Colon (tissue), 2 donors: Measurements from ENCODE around the gene NFIA.

ENCODE experiments used
- FAIRE-seq: peaks from 2 replicates; lab custom pipeline; 2012; peaks lifted over from hg19 to GRCh38; lab: Jason Lieb, UNC
- donor health status: control.
- donor health status: control.

NFIA gene

GRCh38 chr1:61432616-61433388, 350.4 kb downstream of the NFIA start:
- FAIRE-seq = no peak

- no peak for FAIRE-seq
These were observed 351.3 kb downstream of the NFIA start for GRCh38 chr1:61433646-61434045.

GRCh38 chr1:61434276-61434675, 351.9 kb downstream of the NFIA start:
- FAIRE-seq = no peak

GRCh38 chr1:61435226-61435625, 352.9 kb downstream of the NFIA start:
- FAIRE-seq = no peak

GRCh38 chr1:61436016-61436415, 353.7 kb downstream of the NFIA start:
- no peak for FAIRE-seq

- FAIRE-seq = no peak
These were observed 354.2 kb downstream of the NFIA start for GRCh38 chr1:61436491-61437120.

- FAIRE-seq = no peak
These were observed 356.9 kb downstream of the NFIA start for GRCh38 chr1:61439234-61439633.

GRCh38 chr1:61441723-61442262, 359.4 kb downstream of the NFIA start:
- no peak for FAIRE-seq

GRCh38 chr1:61442544-61442943, 360.2 kb downstream of the NFIA start:
- no peak for FAIRE-seq

- no peak for FAIRE-seq
These were observed 361.9 kb downstream of the NFIA start for GRCh38 chr1:61444288-61444687.

GRCh38 chr1:61445269-61445825, 363.0 kb downstream of the NFIA start:
- FAIRE-seq = no peak

- FAIRE-seq = no peak
These were observed 364.2 kb downstream of the NFIA start for GRCh38 chr1:61446531-61446991.

- FAIRE-seq = no peak
These were observed 365.0 kb downstream of the NFIA start for GRCh38 chr1:61447106-61447967.

GRCh38 chr1:61447968-61448430, 365.6 kb downstream of the NFIA start:
- no peak for FAIRE-seq

- no peak for FAIRE-seq
These were observed 366.6 kb downstream of the NFIA start for GRCh38 chr1:61448914-61449313.

- no peak for FAIRE-seq
These were observed 367.0 kb downstream of the NFIA start for GRCh38 chr1:61449410-61449809.

GRCh38 chr1:61450454-61450853, 368.1 kb downstream of the NFIA start:
- no peak for FAIRE-seq

- no peak for FAIRE-seq
These were observed 368.7 kb downstream of the NFIA start for GRCh38 chr1:61450872-61451571.

GRCh38 chr1:61451572-61451968, 369.2 kb downstream of the NFIA start:
- FAIRE-seq = no peak

- FAIRE-seq = no peak
These were observed 370.0 kb downstream of the NFIA start for GRCh38 chr1:61452176-61453035.
